Gastrocnemius medialis (tissue), 4 donors: Measurements from ENCODE around the gene FANCE. TPM values are rescaled to one million over a fixed set of nuclear protein-coding genes. Genes with fewer than 3 reads are reported as not detected.

Experiments used
- ATAC-seq, 2 donors: fragments of 150-250 bp; one replicate each; pipeline ENCODE4 v1.9.1; 2016
- DNase-seq, 2 donors: peaks; one replicate each; pipeline ENCODE4 v3.0.0-alpha.2; 2019
- H3K27ac ChIP-seq, 4 donors: fragments of 200-600 bp; sonication (generic); 1 replicate in 1 of 4; 2 replicates in 3 of 4; pipeline ENCODE4 v1.5.1; 2016 to 2018; ENCODE audit warnings: mild to moderate bottlenecking in 2 of 4, moderate library complexity in 1 of 4
- H3K27me3 ChIP-seq, 3 donors: fragments of 200-600 bp; sonication (generic) in 2 of 3; 1 replicate in 1 of 3; 2 replicates in 2 of 3; pipeline versions ENCODE4 v1.5.1 to v1.6.0; 2016 to 2019; ENCODE audit warnings: mild to moderate bottlenecking in 1 of 3, moderate library complexity in 1 of 3
- H3K36me3 ChIP-seq, 2 donors: fragments of 200-600 bp; sonication (generic) in 1 of 2; one replicate each; pipeline ENCODE4 v1.5.1; 2017 to 2018
- H3K4me1 ChIP-seq, 2 donors: fragments of 200-600 bp; sonication (generic) in 1 of 2; one replicate each; pipeline ENCODE4 v1.5.1; 2016 to 2017; ENCODE audit warnings: mild to moderate bottlenecking in 2 of 2
- H3K4me3 ChIP-seq, 4 donors: fragments of 200-600 bp; sonication (generic) in 3 of 4; 1 replicate in 1 of 4; 2 replicates in 3 of 4; pipeline ENCODE4 v1.5.1; 2016 to 2019; ENCODE audit warnings: mild to moderate bottlenecking in 2 of 4
- H3K9me3 ChIP-seq, 3 donors: fragments of 200-600 bp; sonication (generic) in 2 of 3; 1 replicate in 1 of 3; 2 replicates in 2 of 3; pipeline ENCODE4 v1.5.1; 2016 to 2019
- POLR2A ChIP-seq, 2 donors: fragments of 450-650 bp; IDR thresholded peaks; one replicate each; pipeline ENCODE4 v1.6.1; 2017; ENCODE audit warnings: antibody characterized with exemption in 2 of 2, mild to moderate bottlenecking in 2 of 2, moderate library complexity in 2 of 2
- in situ Hi-C, 4 donors: fragments of 200-750 bp; cut with MboI; loops; one replicate each; pipeline versions ENCODE4 v1.15.0 to v1.8.0; 2017; ENCODE audit warnings: low sequenced_read_pairs in 4 of 4
- intact Hi-C: fragments of 100-400 bp; cut with DNase I; formaldehyde crosslinking; loops from one replicate; pipeline ENCODE4 v1.15.1; 2023; ENCODE audit warnings: low total_unique reads
- total RNA-seq, 4 donors: library from RNA; depleted of rRNA; stranded (reverse); fragments of >200 nt; gene quantifications; one replicate each; pipeline versions ENCODE4 v1.1.0 to v1.2.3, GENCODE V29; 2016
- TF ChIP-seq, protein P1 (sequence below), 5 experiments: fragments of 450-650 bp in 3 of 5; fragments of 200-600 bp in 2 of 5; sonication (generic) in 2 of 5; IDR thresholded peaks in 4 of 5; conservative IDR thresholded peaks in 1 of 5; 1 replicate in 4 of 5; 2 replicates in 1 of 5; pipeline ENCODE4 v1.5.1; 2016 to 2019; ENCODE audit warnings: antibody characterized with exemption in 5 of 5, mild to moderate bottlenecking in 3 of 5, moderate library complexity in 3 of 5

The FANCE gene
- total RNA-seq, 4 donors from 2014 or later: 2.5 to 10.5 (median 5.9) TPM

- Histone ChIP-seq H3K27ac (no peak overlapping the region), H3K36me3 (no peaks in the 10 kb centered on the region), H3K4me1 (peaks cover 0 to 15% of the 10 kb centered on the region in 2 donors), H3K9me3 (no peaks in the 10 kb centered on the region), H3K27me3 (no peaks in the 10 kb centered on the region), H3K4me3 (no peak overlapping the region)
- TF ChIP-seq POLR2A (IDR thresholded peaks at IDR 0.05): no peak
- TF ChIP-seq, protein P1, sequence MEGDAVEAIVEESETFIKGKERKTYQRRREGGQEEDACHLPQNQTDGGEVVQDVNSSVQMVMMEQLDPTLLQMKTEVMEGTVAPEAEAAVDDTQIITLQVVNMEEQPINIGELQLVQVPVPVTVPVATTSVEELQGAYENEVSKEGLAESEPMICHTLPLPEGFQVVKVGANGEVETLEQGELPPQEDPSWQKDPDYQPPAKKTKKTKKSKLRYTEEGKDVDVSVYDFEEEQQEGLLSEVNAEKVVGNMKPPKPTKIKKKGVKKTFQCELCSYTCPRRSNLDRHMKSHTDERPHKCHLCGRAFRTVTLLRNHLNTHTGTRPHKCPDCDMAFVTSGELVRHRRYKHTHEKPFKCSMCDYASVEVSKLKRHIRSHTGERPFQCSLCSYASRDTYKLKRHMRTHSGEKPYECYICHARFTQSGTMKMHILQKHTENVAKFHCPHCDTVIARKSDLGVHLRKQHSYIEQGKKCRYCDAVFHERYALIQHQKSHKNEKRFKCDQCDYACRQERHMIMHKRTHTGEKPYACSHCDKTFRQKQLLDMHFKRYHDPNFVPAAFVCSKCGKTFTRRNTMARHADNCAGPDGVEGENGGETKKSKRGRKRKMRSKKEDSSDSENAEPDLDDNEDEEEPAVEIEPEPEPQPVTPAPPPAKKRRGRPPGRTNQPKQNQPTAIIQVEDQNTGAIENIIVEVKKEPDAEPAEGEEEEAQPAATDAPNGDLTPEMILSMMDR (IDR thresholded peaks at IDR 0.05 in 4 of 5, conservative IDR thresholded peaks at IDR 0.05 in 1 of 5): no peak
- in situ Hi-C loops: no loop called here
- DNase-seq (no peak), ATAC-seq (no peak)
- intact Hi-C loops: no loop called here
Measured at GRCh38 chr6:35483490-35483889, 31.4 kb downstream of the FANCE start.

- DNase-seq (no peak), ATAC-seq (no peak)
- TF ChIP-seq, protein P1 (IDR thresholded peaks at IDR 0.05 in 4 of 5, conservative IDR thresholded peaks at IDR 0.05 in 1 of 5): no peak
- TF ChIP-seq POLR2A (IDR thresholded peaks at IDR 0.05): no peak
- Histone ChIP-seq H3K9me3 (no peaks in the 10 kb centered on the region), H3K27ac (no peak overlapping the region), H3K27me3 (no peaks in the 10 kb centered on the region), H3K36me3 (no peaks in the 10 kb centered on the region), H3K4me1 (peaks cover 0 to 15% of the 10 kb centered on the region in 2 donors), H3K4me3 (no peak overlapping the region)
- intact Hi-C loops: no loop called here
- in situ Hi-C loops: no loop called here
Measured at GRCh38 chr6:35483893-35484645, 31.9 kb downstream of the FANCE start.

GRCh38 chr6:35484921-35485392, 32.8 kb downstream of the FANCE start:
- no peaks in the 10 kb centered on the region for H3K27me3 ChIP-seq
- no peak for ATAC-seq
- no peak for TF ChIP-seq POLR2A (IDR thresholded peaks at IDR 0.05)
- TF ChIP-seq, protein P1 (IDR thresholded peaks at IDR 0.05 in 4 of 5, conservative IDR thresholded peaks at IDR 0.05 in 1 of 5): no peak
- in situ Hi-C loops: no loop called here
- peaks cover 3 to 18% of the 10 kb centered on the region in 2 donors for H3K4me1 ChIP-seq
- no peaks in the 10 kb centered on the region for H3K9me3 ChIP-seq
- no peak for DNase-seq
- H3K27ac ChIP-seq: peak overlapping the region in 2 of 4 donors; percentile 30 to 42
- no peak overlapping the region for H3K4me3 ChIP-seq
- no peaks in the 10 kb centered on the region for H3K36me3 ChIP-seq
- intact Hi-C loops: no loop called here

DNA sequence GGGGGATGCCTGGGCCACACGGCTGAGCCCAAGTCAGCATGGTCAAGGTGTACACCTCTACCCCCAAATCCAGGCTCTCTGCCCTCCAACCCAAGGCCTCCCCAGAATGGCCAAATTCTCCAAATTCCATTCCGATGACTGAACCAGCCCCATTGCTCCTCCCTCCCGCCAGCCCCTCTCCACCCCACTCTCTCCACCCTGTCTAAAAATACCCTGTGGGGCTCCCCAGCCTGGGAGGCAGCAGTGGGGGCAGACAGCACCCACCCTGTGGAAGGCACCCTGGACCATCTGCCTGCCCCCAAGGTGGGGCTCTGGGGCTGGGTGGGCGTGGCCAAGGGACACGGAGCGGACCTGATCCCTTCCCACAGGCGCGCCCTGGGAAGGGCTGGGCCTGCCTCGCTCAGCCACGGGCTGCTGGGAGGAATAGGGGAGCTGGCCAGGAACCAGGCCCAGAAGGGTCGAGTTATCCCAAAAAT, 33.3 kb downstream of the FANCE start:
- ATAC-seq (peak in 1 of 2 donors; percentile 26), DNase-seq (no peak)
- Histone ChIP-seq H3K9me3 (no peaks in the 10 kb centered on the region), H3K4me1 (peaks cover 8 to 22% of the 10 kb centered on the region in 2 donors), H3K27ac (peak overlapping the region; percentile 27 to 66 (median 36)), H3K36me3 (no peaks in the 10 kb centered on the region), H3K4me3 (no peak overlapping the region), H3K27me3 (no peaks in the 10 kb centered on the region)
- in situ Hi-C loops: no loop called here
- TF ChIP-seq, protein P1 (IDR thresholded peaks at IDR 0.05 in 4 of 5, conservative IDR thresholded peaks at IDR 0.05 in 1 of 5): no peak
- no peak for TF ChIP-seq POLR2A (IDR thresholded peaks at IDR 0.05)
- intact Hi-C loops: no loop called here
